Astrocyte (in vitro differentiated cells and primary cell): ENCODE data around the gene TAS1R1.

Source experiments
- EZH2 ChIP-seq: IDR thresholded peaks from 2 replicates; pipeline ENCODE4 v1.6.1; 2012; ENCODE audit warnings: mild to moderate bottlenecking, low read length, inconsistent platforms; ENCODE audit not compliant: insufficient read depth
- TF ChIP-seq, protein P1 (sequence below): IDR thresholded peaks from 2 replicates; pipeline ENCODE4 v1.5.1; 2011; ENCODE audit warnings: low read depth, mild to moderate bottlenecking, inconsistent platforms, low read length, moderate library complexity; ENCODE audit not compliant: insufficient read depth

DNA sequence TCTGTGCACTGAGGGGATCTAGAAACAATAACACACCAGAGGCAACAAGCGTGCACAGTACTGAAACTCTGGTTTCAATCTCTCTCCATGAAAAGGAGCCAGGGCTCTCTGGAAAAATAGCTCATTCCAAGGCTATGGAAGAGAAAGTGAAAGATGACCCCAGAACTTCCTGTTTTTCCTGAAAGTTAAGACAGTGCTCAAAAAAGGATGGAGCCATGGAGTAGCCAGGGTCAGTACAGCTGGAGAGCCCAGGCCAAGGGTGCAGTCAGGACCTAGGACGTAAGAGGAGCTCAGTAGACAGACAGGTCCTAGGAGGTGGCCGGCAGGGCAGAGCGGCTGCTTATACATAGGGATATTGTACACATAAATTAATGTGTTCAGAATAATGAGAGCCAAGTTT lies 19.9 kb upstream of the TAS1R1 start:
- TF ChIP-seq, protein P1, sequence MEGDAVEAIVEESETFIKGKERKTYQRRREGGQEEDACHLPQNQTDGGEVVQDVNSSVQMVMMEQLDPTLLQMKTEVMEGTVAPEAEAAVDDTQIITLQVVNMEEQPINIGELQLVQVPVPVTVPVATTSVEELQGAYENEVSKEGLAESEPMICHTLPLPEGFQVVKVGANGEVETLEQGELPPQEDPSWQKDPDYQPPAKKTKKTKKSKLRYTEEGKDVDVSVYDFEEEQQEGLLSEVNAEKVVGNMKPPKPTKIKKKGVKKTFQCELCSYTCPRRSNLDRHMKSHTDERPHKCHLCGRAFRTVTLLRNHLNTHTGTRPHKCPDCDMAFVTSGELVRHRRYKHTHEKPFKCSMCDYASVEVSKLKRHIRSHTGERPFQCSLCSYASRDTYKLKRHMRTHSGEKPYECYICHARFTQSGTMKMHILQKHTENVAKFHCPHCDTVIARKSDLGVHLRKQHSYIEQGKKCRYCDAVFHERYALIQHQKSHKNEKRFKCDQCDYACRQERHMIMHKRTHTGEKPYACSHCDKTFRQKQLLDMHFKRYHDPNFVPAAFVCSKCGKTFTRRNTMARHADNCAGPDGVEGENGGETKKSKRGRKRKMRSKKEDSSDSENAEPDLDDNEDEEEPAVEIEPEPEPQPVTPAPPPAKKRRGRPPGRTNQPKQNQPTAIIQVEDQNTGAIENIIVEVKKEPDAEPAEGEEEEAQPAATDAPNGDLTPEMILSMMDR: no peak
- no peak for TF ChIP-seq EZH2
